A549 treated with CORT108297 at 1 μM for 4 hours (cell line): ENCODE results near the gene MIS12. TPM values are rescaled to one million over a fixed set of nuclear protein-coding genes. Genes with fewer than 3 reads are reported as not detected.

Experiments
- total RNA-seq: library from RNA; stranded (reverse); fragments of 200-300 nt; extraction: Qiagen RNA extraction; gene quantifications from 5 replicates; pipeline ENCODE4 v1.2.3, GENCODE V29; 2022

MIS12 gene, protein sequence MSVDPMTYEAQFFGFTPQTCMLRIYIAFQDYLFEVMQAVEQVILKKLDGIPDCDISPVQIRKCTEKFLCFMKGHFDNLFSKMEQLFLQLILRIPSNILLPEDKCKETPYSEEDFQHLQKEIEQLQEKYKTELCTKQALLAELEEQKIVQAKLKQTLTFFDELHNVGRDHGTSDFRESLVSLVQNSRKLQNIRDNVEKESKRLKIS
- 16.8 to 18.0 TPM (median 17.8 TPM) in 5 replicates for total RNA-seq

GRCh38 chr17:5486206-5487124 is at the start of gene MIS12:
Gene MIS12 (plus strand): TSS chr17:5486566. CDS start chr17:5488863, 2,297 bp downstream.

GRCh38 chr17:5438716-5439445 is 47.5 kb upstream of the MIS12 start, which contains the start of gene C1QBP:
Gene C1QBP (minus strand): TSS chr17:5439155. CDS start chr17:5439073, 82 bp downstream.

GRCh38 chr17:5485270-5486205 is 828 bp upstream of the MIS12 start, which contains the start of gene DERL2:
Gene DERL2 (minus strand): TSS chr17:5486178. CDS start chr17:5486161, 17 bp downstream.

Other genes with a start within 250 kb of the MIS12 start
- gene RABEP1, start 204.3 kb upstream of the MIS12 start, total RNA-seq: 40.2 to 43.9 TPM (median 43.5 TPM) in 5 replicates
- gene NUP88, start 66.9 kb upstream of the MIS12 start, total RNA-seq: 70.3 to 120 TPM (median 82.4 TPM) in 5 replicates
- 32.2 to 53.6 TPM (median 33.5 TPM) in 5 replicates for gene RPAIN, start 66.4 kb upstream of the MIS12 start, total RNA-seq
- gene C1QBP, start 47.4 kb upstream of the MIS12 start, total RNA-seq: 516 to 575 TPM (median 555 TPM) in 5 replicates
- 24.2 to 31.3 TPM (median 29.4 TPM) in 5 replicates for gene DHX33, start 17.6 kb upstream of the MIS12 start, total RNA-seq
- gene DERL2, start 388 bp upstream of the MIS12 start, total RNA-seq: 105 to 115 TPM (median 108 TPM) in 5 replicates
- gene NLRP1, start 97.9 kb downstream of the MIS12 start, total RNA-seq: 2.7 to 4.8 TPM (median 3.0 TPM) in 5 replicates